Parathyroid adenoma (tissue), 2 donors: ENCODE measurements around the gene CHCHD3.
"Not testable (repeated sequence)": the region's sequence is repeated elsewhere in the genome, so short reads cannot be mapped to it uniquely, and the experiment has no call there.

Experiments used
- H2AFZ ChIP-seq: fragments of 300-600 bp; sonication (generic); one replicate; pipeline ENCODE4 v1.7.0; 2017; ENCODE audit warnings: antibody characterized with exemption, mild to moderate bottlenecking
- H3K27ac ChIP-seq: fragments of 300-600 bp; sonication (generic); one replicate; pipeline ENCODE4 v1.7.0; 2017
- H3K27me3 ChIP-seq: fragments of 300-600 bp; sonication (generic); one replicate; pipeline ENCODE4 v1.7.0; 2017; ENCODE audit warnings: low read length; ENCODE audit not compliant: control insufficient read depth, insufficient read depth
- H3K36me3 ChIP-seq: fragments of 300-600 bp; sonication (generic); one replicate; pipeline ENCODE4 v1.7.0; 2017; ENCODE audit warnings: low read length; ENCODE audit not compliant: control insufficient read depth, insufficient read depth
- H3K4me1 ChIP-seq: fragments of 300-600 bp; sonication (generic); one replicate; pipeline ENCODE4 v1.7.0; 2017; ENCODE audit warnings: control low read depth
- H3K4me2 ChIP-seq: fragments of 300-600 bp; sonication (generic); one replicate; pipeline ENCODE4 v1.7.0; 2017; ENCODE audit warnings: low read length
- H3K4me3 ChIP-seq: fragments of 300-600 bp; sonication (generic); one replicate; pipeline ENCODE4 v1.7.0; 2017; ENCODE audit warnings: low read depth, low read length
- H3K79me2 ChIP-seq: fragments of 300-600 bp; sonication (generic); one replicate; pipeline ENCODE4 v1.7.0; 2017; ENCODE audit warnings: control low read depth
- H3K9ac ChIP-seq: fragments of 300-600 bp; sonication (generic); one replicate; pipeline ENCODE4 v1.7.0; 2017; ENCODE audit warnings: mild to moderate bottlenecking
- H3K9me3 ChIP-seq: fragments of 300-600 bp; sonication (generic); one replicate; pipeline ENCODE4 v1.7.0; 2017; ENCODE audit warnings: low read length; ENCODE audit not compliant: control insufficient read depth
- CTCF ChIP-seq: fragments of 300-600 bp; sonication (generic); IDR thresholded peaks from one replicate; pipeline ENCODE4 v1.7.0; 2017; ENCODE audit warnings: antibody characterized with exemption, mild to moderate bottlenecking
- donor health status: primary hyperparathyroidism.

Gene CHCHD3

DNA sequence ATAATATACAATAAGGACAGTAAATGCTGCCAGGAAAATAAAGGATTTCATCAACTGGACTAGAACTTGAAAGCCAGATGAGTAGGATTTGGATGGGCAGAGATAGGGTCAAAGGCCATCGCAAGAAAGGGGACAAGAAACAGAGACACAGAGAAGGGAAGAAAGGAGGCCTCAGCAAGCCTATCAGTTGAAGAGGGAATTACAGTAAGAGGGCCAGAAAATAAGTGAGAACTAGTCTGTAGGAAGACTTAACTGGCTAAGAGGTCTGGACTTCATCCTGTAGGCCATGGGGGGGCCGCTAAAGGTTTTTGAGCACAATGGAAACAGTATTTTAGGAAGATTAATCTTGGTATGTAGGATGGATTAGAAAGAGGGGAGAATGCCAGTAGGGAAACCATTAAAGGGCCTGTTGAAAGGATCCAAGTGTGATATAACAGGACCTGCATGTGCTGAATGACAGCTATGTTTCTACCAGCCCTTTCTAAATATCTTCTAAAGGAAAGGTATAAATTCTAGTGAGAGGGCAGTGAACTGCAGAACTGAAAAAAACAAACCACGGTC, 174.4 kb downstream of the CHCHD3 start:
- TF ChIP-seq CTCF, result no peak
- H3K4me1 ChIP-seq, result no peaks in the 10 kb centered on the region
- no peak overlapping the region for H3K9ac ChIP-seq

GRCh38 chr7:132906193-132906835, 175.6 kb downstream of the CHCHD3 start:
- H3K79me2 ChIP-seq, result peaks cover 3% of the 10 kb centered on the region
- TF ChIP-seq CTCF, result no peak
- H3K36me3 ChIP-seq, result no peaks in the 10 kb centered on the region
- H3K4me2 ChIP-seq, result no peak overlapping the region
- H3K9me3 ChIP-seq, result no peaks in the 10 kb centered on the region
- no peaks in the 10 kb centered on the region for H3K4me1 ChIP-seq
- H3K27me3 ChIP-seq, result no peaks in the 10 kb centered on the region
- no peak overlapping the region for H3K4me3 ChIP-seq
- no peak overlapping the region for H3K27ac ChIP-seq
- no peak overlapping the region for H2AFZ ChIP-seq
- no peak overlapping the region for H3K9ac ChIP-seq

More for the DNA sequence above, 174.4 kb downstream of the CHCHD3 start:
- H3K36me3 ChIP-seq, result no peaks in the 10 kb centered on the region
- H2AFZ ChIP-seq, result no peak overlapping the region
- H3K79me2 ChIP-seq, result peaks cover 3% of the 10 kb centered on the region
- no peaks in the 10 kb centered on the region for H3K9me3 ChIP-seq
- H3K27me3 ChIP-seq, result no peaks in the 10 kb centered on the region
- no peak overlapping the region for H3K27ac ChIP-seq
- no peak overlapping the region for H3K4me2 ChIP-seq
- no peak overlapping the region for H3K4me3 ChIP-seq

- H3K9me3 ChIP-seq, H2AFZ ChIP-seq, H3K27me3 ChIP-seq, H3K36me3 ChIP-seq, H3K4me3 ChIP-seq, H3K4me2 ChIP-seq, H3K79me2 ChIP-seq, H3K4me1 ChIP-seq, H3K9ac ChIP-seq, H3K27ac ChIP-seq: not testable (repeated sequence)
These were observed 176.8 kb downstream of the CHCHD3 start for GRCh38 chr7:132905136-132905535.

- no peaks in the 10 kb centered on the region for H3K36me3 ChIP-seq
These were observed 177.7 kb downstream of the CHCHD3 start for GRCh38 chr7:132904209-132904608.

DNA sequence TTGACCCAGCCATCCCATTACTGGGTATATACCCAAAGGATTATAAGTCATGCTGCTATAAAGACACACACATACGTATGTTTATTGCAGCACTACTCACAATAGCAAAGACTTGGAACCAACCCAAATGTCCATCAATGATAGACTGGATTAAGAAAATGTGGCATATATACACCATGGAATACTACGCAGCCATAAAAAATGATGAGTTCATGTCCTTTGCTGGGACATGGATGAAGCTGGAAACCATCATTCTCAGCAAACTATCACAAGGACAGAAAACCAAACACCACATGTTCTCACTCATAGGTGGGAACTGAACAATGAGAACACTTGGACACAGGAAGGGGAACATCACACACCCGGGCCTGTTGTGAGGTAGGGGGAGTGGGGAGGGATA, 179.6 kb downstream of the CHCHD3 start:
- H3K4me3 ChIP-seq, H3K4me1 ChIP-seq, H3K27me3 ChIP-seq, H3K36me3 ChIP-seq, H2AFZ ChIP-seq, H3K4me2 ChIP-seq, H3K27ac ChIP-seq, H3K9ac ChIP-seq, H3K9me3 ChIP-seq, H3K79me2 ChIP-seq: not testable (repeated sequence)

More at GRCh38 chr7:132904209-132904608, 177.7 kb downstream of the CHCHD3 start:
- no peak for TF ChIP-seq CTCF
- Histone ChIP-seq H3K79me2 (peaks cover 3% of the 10 kb centered on the region), H3K4me3 (no peak overlapping the region), H2AFZ (no peak overlapping the region), H3K27ac (no peak overlapping the region), H3K27me3 (no peaks in the 10 kb centered on the region), H3K9me3 (no peaks in the 10 kb centered on the region), H3K4me1 (no peaks in the 10 kb centered on the region), H3K4me2 (no peak overlapping the region), H3K9ac (no peak overlapping the region)

DNA sequence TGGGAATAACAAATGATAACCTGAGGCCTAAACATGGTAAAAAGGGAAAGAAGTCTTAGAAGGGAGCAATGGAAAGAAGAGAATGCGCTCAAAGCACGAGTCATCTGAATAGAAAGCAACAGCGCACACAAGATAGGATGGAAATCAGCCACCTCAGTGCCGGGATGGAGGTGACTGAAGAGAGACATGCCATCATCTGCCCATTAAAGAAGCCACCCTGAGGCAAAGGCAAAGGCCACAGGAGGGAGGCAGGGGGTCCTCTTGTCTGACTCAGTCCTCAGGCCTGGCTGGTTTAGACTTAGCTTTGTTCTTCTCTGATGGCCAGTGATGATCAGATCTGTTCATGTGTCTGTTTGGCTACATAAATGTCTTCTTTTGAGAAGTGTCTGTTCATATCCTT, 180.6 kb downstream of the CHCHD3 start:
- no peak overlapping the region for H2AFZ ChIP-seq
- H3K27ac ChIP-seq, result no peak overlapping the region
- no peaks in the 10 kb centered on the region for H3K36me3 ChIP-seq
- no peak overlapping the region for H3K9ac ChIP-seq
- H3K79me2 ChIP-seq, result peaks cover 3% of the 10 kb centered on the region
- no peak for TF ChIP-seq CTCF
- no peaks in the 10 kb centered on the region for H3K9me3 ChIP-seq
- H3K4me3 ChIP-seq, result no peak overlapping the region
- no peak overlapping the region for H3K4me2 ChIP-seq
- no peaks in the 10 kb centered on the region for H3K27me3 ChIP-seq
- H3K4me1 ChIP-seq, result no peaks in the 10 kb centered on the region
